ENCODE measurements around the gene KIF21B.

- TF ChIP-seq CTCF (conservative IDR thresholded peaks at IDR 0.05) (no peak), ZFX (IDR thresholded peaks at IDR 0.05) (no peak)
Observed at GRCh38 chr1:200947059-200947566, 76.4 kb downstream of the KIF21B start.
